Mucosa of rectum (tissue), 2 donors: ENCODE results near the gene MRPS27.

Experiments
- H3K27ac ChIP-seq, 2 donors: one replicate each; pipeline ENCODE4 v1.7.0; 2013; ENCODE audit warnings: inconsistent platforms in 2 of 2, low read depth in 2 of 2, low read length in 2 of 2
- H3K27me3 ChIP-seq, 2 donors: one replicate each; pipeline ENCODE4 v1.7.0; 2013; ENCODE audit warnings: low read length in 2 of 2; ENCODE audit not compliant: control insufficient read depth in 2 of 2, insufficient read depth in 2 of 2
- H3K36me3 ChIP-seq, 2 donors: one replicate each; pipeline ENCODE4 v1.7.0; 2013; ENCODE audit warnings: low read length in 2 of 2; ENCODE audit not compliant: control insufficient read depth in 2 of 2, insufficient read depth in 2 of 2
- H3K4me1 ChIP-seq, 2 donors: one replicate each; pipeline ENCODE4 v1.7.0; 2013; ENCODE audit warnings: low read length in 2 of 2, mild to moderate bottlenecking in 1 of 2; ENCODE audit not compliant: control insufficient read depth in 2 of 2, insufficient read depth in 2 of 2
- H3K4me3 ChIP-seq, 2 donors: one replicate each; pipeline ENCODE4 v1.7.0; 2013; ENCODE audit warnings: low read length in 2 of 2
- H3K9ac ChIP-seq, 2 donors: one replicate each; pipeline ENCODE4 v1.7.0; 2013; ENCODE audit warnings: low read length in 2 of 2, low read depth in 1 of 2, mild to moderate bottlenecking in 1 of 2
- H3K9me3 ChIP-seq, 2 donors: one replicate each; pipeline ENCODE4 v1.7.0; 2013; ENCODE audit warnings: low read length in 2 of 2; ENCODE audit not compliant: control insufficient read depth in 2 of 2
- donor health status: healthy.
- donor health status: Normal muscosa, but diverticular disease.

MRPS27 gene

GRCh38 chr5:72281764-72282499 lies 38.1 kb downstream of the MRPS27 start:
- no peaks in the 10 kb centered on the region for H3K27me3 ChIP-seq
- H3K9ac ChIP-seq, result no peak overlapping the region
- no peak overlapping the region for H3K27ac ChIP-seq
- no peaks in the 10 kb centered on the region for H3K4me1 ChIP-seq
- no peak overlapping the region for H3K4me3 ChIP-seq
- H3K36me3 ChIP-seq, result no peaks in the 10 kb centered on the region
- H3K9me3 ChIP-seq, result no peaks in the 10 kb centered on the region

GRCh38 chr5:72281430-72281763 lies 38.6 kb downstream of the MRPS27 start:
- Histone ChIP-seq H3K36me3 (no peaks in the 10 kb centered on the region), H3K4me3 (no peak overlapping the region), H3K4me1 (no peaks in the 10 kb centered on the region), H3K9me3 (no peaks in the 10 kb centered on the region), H3K27ac (no peak overlapping the region), H3K27me3 (no peaks in the 10 kb centered on the region), H3K9ac (no peak overlapping the region)

GRCh38 chr5:72280581-72281069 lies 39.4 kb downstream of the MRPS27 start:
- H3K9me3 ChIP-seq, result no peaks in the 10 kb centered on the region
- H3K27ac ChIP-seq, result no peak overlapping the region
- H3K36me3 ChIP-seq, result no peaks in the 10 kb centered on the region
- no peak overlapping the region for H3K9ac ChIP-seq
- H3K27me3 ChIP-seq, result no peaks in the 10 kb centered on the region
- H3K4me3 ChIP-seq, result no peak overlapping the region
- no peaks in the 10 kb centered on the region for H3K4me1 ChIP-seq

GRCh38 chr5:72276219-72276752 lies 43.8 kb downstream of the MRPS27 start:
- Histone ChIP-seq H3K27ac (no peak overlapping the region), H3K4me1 (no peaks in the 10 kb centered on the region), H3K4me3 (no peak overlapping the region), H3K27me3 (no peaks in the 10 kb centered on the region), H3K9me3 (no peaks in the 10 kb centered on the region), H3K9ac (no peak overlapping the region), H3K36me3 (peaks cover 0 to 4% of the 10 kb centered on the region in 2 donors)

GRCh38 chr5:72273547-72273946 lies 46.5 kb downstream of the MRPS27 start:
- no peak overlapping the region for H3K4me3 ChIP-seq

GRCh38 chr5:72272398-72272797 lies 47.6 kb downstream of the MRPS27 start:
- no peak overlapping the region for H3K27ac ChIP-seq
- peaks cover 0 to 4% of the 10 kb centered on the region in 2 donors for H3K36me3 ChIP-seq
- H3K9me3 ChIP-seq, result no peaks in the 10 kb centered on the region
- H3K9ac ChIP-seq, result no peak overlapping the region
- H3K4me3 ChIP-seq, result no peak overlapping the region
- H3K4me1 ChIP-seq, result no peaks in the 10 kb centered on the region
- no peaks in the 10 kb centered on the region for H3K27me3 ChIP-seq

More at GRCh38 chr5:72273547-72273946, 46.5 kb downstream of the MRPS27 start:
- no peak overlapping the region for H3K9ac ChIP-seq
- H3K27me3 ChIP-seq, result no peaks in the 10 kb centered on the region
- H3K9me3 ChIP-seq, result no peaks in the 10 kb centered on the region
- no peak overlapping the region for H3K27ac ChIP-seq
- no peaks in the 10 kb centered on the region for H3K4me1 ChIP-seq
- H3K36me3 ChIP-seq, result peaks cover 0 to 4% of the 10 kb centered on the region in 2 donors

GRCh38 chr5:72271702-72272101 lies 48.3 kb downstream of the MRPS27 start:
- Histone ChIP-seq H3K4me1 (no peaks in the 10 kb centered on the region), H3K4me3 (no peak overlapping the region), H3K9ac (no peak overlapping the region), H3K9me3 (no peaks in the 10 kb centered on the region), H3K27me3 (no peaks in the 10 kb centered on the region), H3K27ac (no peak overlapping the region), H3K36me3 (peaks cover 0 to 4% of the 10 kb centered on the region in 2 donors)

GRCh38 chr5:72270037-72270436 lies 50.0 kb downstream of the MRPS27 start:
- H3K4me3 ChIP-seq, result no peak overlapping the region
- no peaks in the 10 kb centered on the region for H3K27me3 ChIP-seq
- no peak overlapping the region for H3K9ac ChIP-seq
- peaks cover 0 to 4% of the 10 kb centered on the region in 2 donors for H3K36me3 ChIP-seq
- no peaks in the 10 kb centered on the region for H3K4me1 ChIP-seq
- no peak overlapping the region for H3K27ac ChIP-seq
- no peaks in the 10 kb centered on the region for H3K9me3 ChIP-seq

GRCh38 chr5:72269411-72269780 lies 50.6 kb downstream of the MRPS27 start:
- Histone ChIP-seq H3K9me3 (no peaks in the 10 kb centered on the region), H3K4me3 (no peak overlapping the region), H3K27ac (no peak overlapping the region), H3K4me1 (no peaks in the 10 kb centered on the region), H3K27me3 (no peaks in the 10 kb centered on the region), H3K36me3 (peaks cover 0 to 4% of the 10 kb centered on the region in 2 donors), H3K9ac (no peak overlapping the region)

GRCh38 chr5:72268753-72269410 lies 51.2 kb downstream of the MRPS27 start:
- Histone ChIP-seq H3K4me1 (no peaks in the 10 kb centered on the region), H3K4me3 (no peak overlapping the region), H3K27me3 (no peaks in the 10 kb centered on the region), H3K27ac (no peak overlapping the region), H3K36me3 (peaks cover 0 to 4% of the 10 kb centered on the region in 2 donors), H3K9ac (no peak overlapping the region), H3K9me3 (no peaks in the 10 kb centered on the region)
